H1 (cell line): ENCODE data around the gene ASPG. TPM values are rescaled to one million over a fixed set of nuclear protein-coding genes. Genes with fewer than 3 reads are reported as not detected.

Experiments
- CHD7 ChIP-seq: fragments of 300-600 bp; sonication (generic); IDR thresholded peaks from 2 replicates; pipeline ENCODE4 v1.7.1; 2012; ENCODE audit warnings: low read length, moderate library complexity, mild to moderate bottlenecking, inconsistent platforms; ENCODE audit not compliant: insufficient replicate concordance
- KDM4A ChIP-seq: IDR thresholded peaks from one replicate; pipeline ENCODE4 v1.7.1; 2012; ENCODE audit warnings: low read depth, mild to moderate bottlenecking, moderate library complexity, low read length, inconsistent platforms; ENCODE audit not compliant: severe bottlenecking
- PHF8 ChIP-seq: fragments of 200-600 bp; sonication (generic); conservative IDR thresholded peaks from 2 replicates; pipeline ENCODE4 v1.7.1; 2012; ENCODE audit warnings: low read depth, mild to moderate bottlenecking, inconsistent platforms, low read length, moderate library complexity
- RBBP5 ChIP-seq: IDR thresholded peaks from 2 replicates; pipeline ENCODE4 v1.7.1; 2012; ENCODE audit warnings: low read depth, mild to moderate bottlenecking, inconsistent platforms, low read length, moderate library complexity, borderline replicate concordance
- SP4 ChIP-seq: IDR thresholded peaks from 2 replicates; pipeline ENCODE4 v1.6.1; 2012; ENCODE audit warnings: low read length, inconsistent platforms
- ZNF274 ChIP-seq: IDR thresholded peaks from 2 replicates; pipeline ENCODE4 v1.7.0; 2012; ENCODE audit warnings: low read length, borderline replicate concordance; ENCODE audit errors: extremely low read depth
- polyA plus RNA-seq, 7 experiments: library from polyadenylated mRNA; depleted of rRNA in 3 of 7; stranded (reverse) in 5 of 7; unstranded in 2 of 7; fragments of >200 nt in 5 of 7; fragments of 200-250 nt in 2 of 7; gene quantifications; 1 replicate in 5 of 7; 2 replicates in 1 of 7; 4 replicates in 1 of 7; pipeline versions ENCODE4 v1.2.1 to v1.2.3, GENCODE V29; 2011 to 2013; ENCODE audit warnings: missing spikeins in 2 of 7, mixed read lengths in 2 of 7
- total RNA-seq: library from RNA; stranded (reverse); fragmentation: NEBNext Ultra II Directional; extraction: Animal tissue kit (Norgen Biotek cat#: 25700); gene quantifications from 2 replicates; pipeline ENCODE4 v1.2.1, GENCODE V29; 2021

ASPG gene
- total and polyA plus RNA-seq, 2 of the 8 experiments (the other 6 are each of a cell fraction or from before 2014, with no cell fraction given), result 0.34 to 0.59 TPM

DNA sequence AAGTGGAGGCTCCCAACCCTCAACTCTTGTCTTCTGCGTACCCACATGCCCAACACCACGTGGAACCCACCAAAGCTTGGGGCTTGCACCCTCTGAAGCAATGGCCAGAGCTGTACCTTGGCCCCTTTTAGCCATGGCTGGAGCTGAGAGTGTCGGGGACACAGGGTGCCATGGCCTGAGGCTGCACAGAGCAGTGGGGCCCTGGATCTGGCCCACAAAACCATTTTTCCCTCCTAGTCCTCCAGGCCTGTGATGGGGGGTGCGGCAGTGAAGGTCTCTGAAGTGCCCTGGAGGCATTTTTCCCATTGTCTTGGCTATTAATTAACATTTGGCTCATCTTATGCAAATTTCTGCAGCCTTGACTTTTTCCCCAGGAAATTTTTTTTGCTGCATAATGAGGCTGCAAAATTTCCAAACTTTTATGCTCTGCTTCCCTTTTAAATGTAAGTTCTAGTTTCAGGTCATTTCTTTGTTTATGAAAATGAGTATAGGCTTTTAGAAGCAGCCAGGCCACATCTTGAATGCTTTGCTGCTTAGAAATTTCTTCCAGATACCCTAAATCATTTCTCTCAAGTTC, 18.7 kb upstream of the ASPG start (continued):
- TF ChIP-seq CHD7 (no peak), ZNF274 (no peak), SP4 (no peak), RBBP5 (no peak), PHF8 (no peak), KDM4A (no peak)
